ENCODE data around the gene FOXP1.

DNA sequence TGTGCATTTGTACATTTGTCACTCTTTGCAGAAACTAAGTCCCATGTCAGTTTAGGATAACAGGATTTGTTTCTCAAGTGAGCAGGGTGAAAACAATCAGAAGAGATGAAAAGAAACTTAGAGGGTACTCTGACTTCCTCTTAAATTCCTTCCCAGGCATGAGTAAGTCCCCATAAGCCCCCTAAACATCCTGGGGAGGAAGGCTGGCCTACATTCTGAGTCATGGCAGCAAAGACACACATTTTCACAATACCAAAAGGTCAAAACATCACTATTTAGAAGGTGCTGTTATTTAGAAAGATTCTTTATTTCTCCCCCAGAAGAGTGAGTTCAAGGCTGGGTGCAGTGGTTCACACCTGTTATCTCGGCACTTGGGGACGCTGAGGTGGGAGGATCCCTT is 7.6 kb upstream of the FOXP1 start:
- TF ChIP-seq CTCF (IDR thresholded peaks at IDR 0.05; ENCODE audit: poor library complexity) (no peak), EZH2phosphoT487 (IDR thresholded peaks at IDR 0.05; ENCODE audit: low read depth, severe bottlenecking, unreplicated experiment) (no peak)
